GM12892 (cell line): ENCODE results near the gene USF1.

Experiments
- POLR2A ChIP-seq: IDR thresholded peaks from 2 replicates; pipeline ENCODE4 v1.6.1; 2011; ENCODE audit warnings: low read depth, low read length, control low read depth
- POLR2AphosphoS5 ChIP-seq: IDR thresholded peaks from 2 replicates; pipeline ENCODE4 v1.6.1; 2011; ENCODE audit warnings: low read depth, low read length, control low read depth
- TAF1 ChIP-seq: IDR thresholded peaks from 2 replicates; pipeline ENCODE4 v1.6.1; 2011; ENCODE audit warnings: low read depth, mild to moderate bottlenecking, control low read depth, low read length, borderline replicate concordance

- TF ChIP-seq POLR2AphosphoS5 (no peak), POLR2A (no peak), TAF1 (no peak)
Observed at GRCh38 chr1:161089251-161089924, 43.6 kb upstream of the USF1 start, which contains the start of gene NECTIN4.
